Stimulated activated CD4-positive, alpha-beta T cell treated with anti-CD3 and anti-CD28 coated beads, Interleukin-1b, Interleukin-23, amount 100 ng/mL, for 48 hours (primary cell): ENCODE data around the gene NTN5.

ENCODE experiments used
- DNase-seq: peaks from one replicate; pipeline ENCODE4 v3.0.0-alpha.2; 2020

Gene NTN5

DNA sequence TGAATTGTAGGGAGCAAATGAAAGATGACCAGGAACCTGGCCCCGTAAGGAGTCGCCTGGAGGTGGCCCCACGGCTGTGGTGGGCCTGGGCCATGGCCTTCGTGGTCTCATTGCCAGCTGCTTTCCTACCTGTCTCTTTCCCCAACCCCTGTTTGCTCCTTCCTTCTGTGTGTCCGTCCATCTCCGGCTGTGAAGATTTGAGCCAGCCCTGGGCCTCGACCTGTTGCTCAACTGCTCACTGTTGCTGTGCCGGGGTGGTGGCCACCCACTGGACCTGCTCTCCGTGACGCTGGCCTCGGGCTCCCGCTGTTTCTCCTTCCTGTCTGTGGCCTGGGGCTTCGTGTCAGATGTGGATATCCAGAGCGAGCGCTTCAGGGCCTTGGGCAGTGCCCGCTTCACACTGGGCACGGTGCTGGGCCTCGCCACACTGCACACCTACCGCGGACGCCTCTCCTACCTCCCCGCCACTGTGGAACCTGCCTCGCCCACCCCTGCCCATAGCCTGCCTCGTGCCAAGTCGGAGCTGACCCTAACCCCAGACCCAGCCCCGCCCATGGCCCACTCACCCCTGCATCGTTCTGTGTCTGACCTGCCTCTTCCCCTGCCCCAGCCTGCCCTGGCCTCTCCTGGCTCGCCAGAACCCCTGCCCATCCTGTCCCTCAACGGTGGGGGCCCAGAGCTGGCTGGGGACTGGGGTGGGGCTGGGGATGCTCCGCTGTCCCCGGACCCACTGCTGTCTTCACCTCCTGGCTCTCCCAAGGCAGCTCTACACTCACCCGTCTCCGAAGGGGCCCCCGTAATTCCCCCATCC, 44.1 kb downstream of the NTN5 start:
- DNase-seq: no peak

- no peak for DNase-seq
Observed at GRCh38 chr19:48627865-48628314, 44.9 kb downstream of the NTN5 start.

DNA sequence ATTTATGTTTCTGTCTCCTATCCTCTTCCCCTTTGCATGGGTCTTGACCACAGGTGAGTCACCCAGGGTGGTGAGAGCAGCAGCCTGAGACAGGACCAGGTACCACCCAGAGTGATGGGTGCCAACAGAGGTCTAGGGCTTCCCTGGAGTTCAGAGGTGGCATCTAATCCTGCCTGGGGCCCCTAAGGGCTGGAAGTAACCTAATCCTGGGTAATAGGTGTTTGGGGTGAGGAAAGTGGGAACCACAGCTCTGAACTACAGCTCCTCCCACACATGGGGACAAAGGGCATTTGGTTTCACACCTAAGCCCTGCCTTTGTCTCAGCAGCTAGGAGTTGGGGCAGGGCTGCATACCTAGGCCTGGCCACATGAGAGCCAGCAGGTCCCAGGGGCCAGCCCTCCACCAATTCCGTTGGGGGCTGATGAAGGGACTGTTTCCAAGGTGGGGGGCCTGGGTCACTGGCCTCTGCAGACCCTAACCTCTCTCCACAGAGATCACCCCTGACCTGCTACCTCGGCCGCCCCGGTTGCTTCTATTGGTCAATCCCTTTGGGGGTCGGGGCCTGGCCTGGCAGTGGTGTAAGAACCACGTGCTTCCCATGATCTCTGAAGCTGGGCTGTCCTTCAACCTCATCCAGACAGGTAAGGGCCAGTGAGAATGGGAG, 45.5 kb downstream of the NTN5 start:
- no peak for DNase-seq

DNA sequence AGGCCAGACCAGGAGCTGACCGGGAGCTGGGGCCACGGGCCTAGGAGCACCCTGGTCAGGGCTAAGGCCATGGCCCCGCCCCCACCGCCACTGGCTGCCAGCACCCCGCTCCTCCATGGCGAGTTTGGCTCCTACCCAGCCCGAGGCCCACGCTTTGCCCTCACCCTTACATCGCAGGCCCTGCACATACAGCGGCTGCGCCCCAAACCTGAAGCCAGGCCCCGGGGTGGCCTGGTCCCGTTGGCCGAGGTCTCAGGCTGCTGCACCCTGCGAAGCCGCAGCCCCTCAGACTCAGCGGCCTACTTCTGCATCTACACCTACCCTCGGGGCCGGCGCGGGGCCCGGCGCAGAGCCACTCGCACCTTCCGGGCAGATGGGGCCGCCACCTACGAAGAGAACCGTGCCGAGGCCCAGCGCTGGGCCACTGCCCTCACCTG, 46.9 kb downstream of the NTN5 start:
- no peak for DNase-seq

- no peak for DNase-seq
Observed at GRCh38 chr19:48624791-48625723, 47.8 kb downstream of the NTN5 start.

- peak; percentile 98 for DNase-seq
Observed at GRCh38 chr19:48624067-48624594, 48.7 kb downstream of the NTN5 start.

GRCh38 chr19:48623556-48624066, 49.2 kb downstream of the NTN5 start:
- DNase-seq: no peak

DNA sequence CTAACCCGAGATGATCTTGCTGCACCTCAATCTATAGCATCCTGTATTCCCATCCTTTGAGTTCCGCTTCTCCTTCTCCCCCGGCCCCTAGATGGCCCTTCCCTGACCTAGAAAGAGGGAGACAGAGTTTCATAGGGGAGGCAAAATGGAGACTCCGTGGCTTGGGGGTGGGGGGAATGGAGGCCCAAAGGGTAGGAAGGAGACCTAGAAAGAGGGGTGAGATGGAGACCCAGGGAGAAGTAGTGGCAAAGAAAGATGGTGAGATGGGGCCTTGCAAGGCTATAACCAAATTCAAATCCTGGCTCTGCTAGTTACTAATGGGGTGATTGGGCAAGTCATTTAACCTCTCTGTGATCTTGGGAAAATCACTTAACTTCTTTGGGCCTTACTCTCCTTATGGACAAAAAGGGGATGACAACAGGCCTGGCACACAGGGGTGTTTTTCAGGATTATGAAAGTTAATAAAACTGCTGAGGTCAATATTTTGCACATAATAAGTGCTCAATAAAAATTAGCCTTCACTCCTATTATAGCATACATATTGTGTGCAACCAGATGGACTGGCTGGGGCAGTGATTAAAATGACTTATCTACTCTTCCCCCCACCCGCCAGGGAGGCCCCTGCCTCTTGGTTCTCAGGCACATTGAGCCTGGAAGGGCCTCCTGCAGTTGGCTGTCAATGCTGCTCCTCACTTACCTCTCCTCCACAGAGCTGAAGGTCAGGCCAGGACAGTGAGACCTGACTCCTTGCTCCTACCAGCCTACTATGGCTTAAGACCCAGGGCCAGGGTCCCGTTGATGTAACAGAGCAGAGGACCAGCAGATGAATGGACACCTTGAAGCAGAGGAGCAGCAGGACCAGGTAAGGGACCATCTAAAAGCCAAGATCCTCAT, 52.9 kb downstream of the NTN5 start:
- no peak for DNase-seq

- peak; percentile 96 for DNase-seq
Observed at GRCh38 chr19:48618916-48619691, 53.7 kb downstream of the NTN5 start, which contains the start of the genes RPL18 and SPHK2. RPL18 (minus strand) TSS chr19:48619178; CDS start chr19:48619143, 35 bp downstream. SPHK2 (plus strand) TSS chr19:48619506; CDS start chr19:48620515, 1,009 bp downstream.

DNA sequence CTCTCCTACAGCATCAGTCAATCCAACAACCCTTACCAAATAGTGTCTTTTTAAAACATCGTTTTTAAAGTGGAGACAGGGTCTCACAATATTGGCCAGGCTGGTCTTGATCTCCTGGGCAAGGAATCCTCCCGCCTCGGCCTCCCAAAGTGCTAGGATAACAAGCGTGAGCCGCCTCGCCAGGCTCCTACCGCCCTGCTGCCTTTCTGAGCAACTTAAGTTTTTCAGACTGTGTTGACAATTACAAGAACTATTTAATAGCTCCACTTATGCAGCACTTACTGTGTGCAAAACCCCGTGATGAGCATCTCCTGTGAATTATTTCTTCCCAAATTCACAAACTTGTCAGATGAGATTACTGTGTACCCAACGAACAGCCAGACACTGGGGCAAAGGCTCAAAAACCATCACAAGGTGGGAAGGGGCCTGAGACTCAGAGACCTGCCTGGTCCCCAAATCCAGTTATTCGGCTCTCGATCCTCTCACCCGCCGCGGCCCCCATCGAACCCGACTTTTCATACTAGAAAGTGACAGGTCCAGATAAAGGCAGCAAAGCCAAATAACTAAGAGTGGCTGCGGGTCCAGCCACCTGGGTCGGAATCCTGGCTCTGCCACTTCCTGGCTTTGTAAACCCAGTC, 54.4 kb downstream of the NTN5 start:
- no peak for DNase-seq

- no peak for DNase-seq
Observed at GRCh38 chr19:48617146-48617937, 55.5 kb downstream of the NTN5 start.

DNA sequence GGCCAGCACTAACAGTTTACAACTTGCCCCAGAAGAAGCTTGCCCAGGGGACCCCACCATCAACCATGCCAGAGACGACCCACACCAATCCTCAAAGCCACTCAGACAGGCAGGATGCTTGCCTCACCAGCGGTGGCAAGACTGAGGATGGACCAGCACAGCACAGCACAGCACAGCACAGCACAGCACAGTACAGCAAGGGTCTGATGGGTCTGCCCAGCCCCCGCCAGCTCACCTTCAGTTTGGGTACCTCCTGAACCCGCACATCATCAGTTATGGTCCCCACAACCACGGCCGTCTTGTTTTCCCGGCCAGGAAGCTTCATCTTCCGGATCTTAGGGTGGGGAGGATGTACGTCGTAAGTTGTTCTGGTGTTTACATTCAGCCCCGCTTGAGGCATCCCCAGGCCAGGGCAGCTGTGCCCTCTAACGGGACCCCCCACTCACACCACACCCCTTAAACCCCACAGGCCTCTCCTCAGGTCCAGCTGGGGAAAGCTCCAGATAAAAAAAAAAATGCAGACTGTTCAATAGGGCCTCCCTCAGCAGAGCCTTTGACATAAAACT, 56.2 kb downstream of the NTN5 start:
- DNase-seq: no peak

GRCh38 chr19:48616041-48616436, 56.8 kb downstream of the NTN5 start:
- no peak for DNase-seq

DNA sequence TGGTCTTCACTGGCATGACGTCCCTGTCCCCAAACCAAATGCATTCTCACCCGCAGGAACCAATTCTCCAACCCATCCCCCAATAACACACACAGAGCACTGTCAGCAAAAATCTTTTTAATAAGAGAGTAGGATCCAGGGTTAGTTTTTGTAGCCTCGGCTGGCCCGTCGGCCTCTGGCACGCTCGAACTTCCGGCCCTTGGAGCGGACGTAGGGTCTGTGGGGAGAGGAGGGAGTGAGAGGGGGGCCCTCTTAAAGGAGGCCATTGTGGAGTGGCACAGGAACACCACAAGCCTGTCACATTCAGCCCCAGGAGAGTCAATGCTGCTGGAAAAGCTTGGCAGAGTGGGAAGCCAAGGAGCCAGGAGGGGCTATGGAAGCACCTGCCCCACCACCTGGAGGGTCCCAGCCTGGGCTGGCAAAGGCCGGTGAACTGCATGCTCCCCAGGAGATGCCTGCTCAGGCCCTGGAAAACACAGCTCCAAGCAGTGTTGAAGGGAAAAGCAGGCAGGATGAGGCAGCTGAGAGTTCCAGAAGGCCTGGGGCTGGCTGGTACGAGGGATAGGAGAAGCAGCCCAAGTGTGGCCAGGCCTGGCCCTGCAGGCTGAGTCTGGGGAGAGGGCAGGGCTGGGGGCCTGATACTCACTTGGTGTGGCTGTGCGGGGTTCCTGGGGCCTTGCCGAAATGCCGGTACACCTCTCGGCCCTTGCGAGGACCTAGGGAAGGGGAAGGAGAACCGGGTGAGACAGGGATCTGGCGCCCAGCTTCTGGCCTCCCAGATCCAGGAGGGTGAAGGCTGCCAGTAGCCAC, 57.4 kb downstream of the NTN5 start:
- DNase-seq: no peak

- DNase-seq: no peak
Observed at GRCh38 chr19:48614436-48615230, 58.2 kb downstream of the NTN5 start, which contains the start of gene FAM83E. FAM83E (minus strand) TSS chr19:48615076; CDS start chr19:48613372, 1,704 bp downstream.

GRCh38 chr19:48613852-48614435, 58.9 kb downstream of the NTN5 start:
- no peak for DNase-seq
